ENCODE measurements around the gene CCDC121.

Gene CCDC121, protein sequence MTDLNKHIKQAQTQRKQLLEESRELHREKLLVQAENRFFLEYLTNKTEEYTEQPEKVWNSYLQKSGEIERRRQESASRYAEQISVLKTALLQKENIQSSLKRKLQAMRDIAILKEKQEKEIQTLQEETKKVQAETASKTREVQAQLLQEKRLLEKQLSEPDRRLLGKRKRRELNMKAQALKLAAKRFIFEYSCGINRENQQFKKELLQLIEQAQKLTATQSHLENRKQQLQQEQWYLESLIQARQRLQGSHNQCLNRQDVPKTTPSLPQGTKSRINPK

DNA sequence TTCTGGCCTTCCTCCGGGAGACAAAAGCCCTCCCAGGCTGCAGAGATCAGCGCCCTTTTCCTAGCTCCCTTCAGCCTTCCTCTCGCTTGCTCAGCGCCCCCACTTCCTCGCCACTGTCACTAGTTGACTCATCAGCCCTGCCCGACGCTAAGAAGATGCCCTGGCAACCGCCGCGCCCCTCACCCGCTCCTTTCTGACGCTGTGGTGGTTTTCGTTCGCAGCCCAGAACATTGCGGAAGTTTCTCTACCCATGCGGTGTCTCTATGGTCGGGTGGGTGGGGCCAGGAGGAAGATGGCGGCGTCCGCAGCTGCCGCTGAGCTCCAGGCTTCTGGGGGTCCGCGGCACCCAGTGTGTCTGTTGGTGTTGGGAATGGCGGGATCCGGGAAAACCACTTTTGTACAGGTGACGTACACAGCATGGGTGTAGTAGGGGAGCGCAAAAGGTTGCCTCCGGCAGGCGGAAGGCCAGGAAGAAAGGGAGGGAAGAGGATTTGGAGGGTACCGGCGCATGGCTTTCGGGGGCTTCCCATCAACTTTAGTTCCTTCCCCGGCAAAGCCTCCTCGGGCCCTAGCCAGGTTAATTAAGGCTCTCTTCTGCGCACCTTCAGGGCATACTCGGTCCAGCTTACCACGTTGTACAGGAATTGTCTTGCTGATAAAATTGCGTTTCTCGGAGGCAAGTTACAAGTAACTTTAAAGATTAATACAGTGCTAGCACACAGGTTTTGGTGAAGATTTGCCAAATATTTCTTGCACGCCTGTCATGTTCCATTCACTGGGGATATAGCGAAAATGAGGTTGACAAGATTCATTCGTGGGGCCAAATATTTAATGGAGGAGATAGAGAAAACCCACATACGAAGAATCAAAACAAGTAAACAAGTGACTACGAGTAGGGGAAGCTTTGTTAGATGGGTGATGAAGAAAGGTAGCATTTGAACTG is at the start of gene CCDC121, which contains the start of gene GPN1:
Gene CCDC121, minus strand, starts transcription at position 246 of the 943 bp plus-strand sequence. CDS start 1,213 bp downstream, outside the sequence.
Gene GPN1, plus strand, starts transcription at position 284 of the 943 bp plus-strand sequence. Its CDS starts 9 bp downstream, at position 293.
- DNase-seq (ENCODE audit: low read depth) = peak; percentile 89

- no peak for DNase-seq (ENCODE audit: low read depth)
Measured at GRCh38 chr2:27672723-27673486, 44.1 kb upstream of the CCDC121 start.

DNA sequence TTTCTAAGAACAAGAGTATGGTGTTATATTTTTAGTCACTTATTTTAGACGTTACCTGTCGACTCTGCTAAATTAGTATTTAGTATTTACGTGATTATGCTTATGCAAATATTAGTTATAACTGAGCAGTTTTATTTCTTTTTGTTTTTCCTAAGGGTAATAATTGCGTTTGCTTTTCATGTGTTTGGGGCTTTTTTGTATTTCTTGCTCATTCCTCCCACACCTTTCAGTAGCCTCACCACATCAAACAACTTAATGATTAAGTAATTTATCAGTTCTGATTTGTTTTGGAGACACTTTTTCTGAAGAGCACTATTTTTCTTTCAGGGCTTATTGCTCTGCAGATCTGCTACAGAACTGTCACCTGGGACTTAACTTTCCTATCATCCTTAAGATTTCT is 42.4 kb upstream of the CCDC121 start:
- no peak for DNase-seq (ENCODE audit: low read depth)

- DNase-seq (ENCODE audit: low read depth) = no peak
Measured at GRCh38 chr2:27667446-27667845, 38.6 kb upstream of the CCDC121 start.

GRCh38 chr2:27664622-27665363 is 36.0 kb upstream of the CCDC121 start:
- DNase-seq (ENCODE audit: low read depth) = no peak

GRCh38 chr2:27664154-27664574 is 35.4 kb upstream of the CCDC121 start:
- no peak for DNase-seq (ENCODE audit: low read depth)

DNA sequence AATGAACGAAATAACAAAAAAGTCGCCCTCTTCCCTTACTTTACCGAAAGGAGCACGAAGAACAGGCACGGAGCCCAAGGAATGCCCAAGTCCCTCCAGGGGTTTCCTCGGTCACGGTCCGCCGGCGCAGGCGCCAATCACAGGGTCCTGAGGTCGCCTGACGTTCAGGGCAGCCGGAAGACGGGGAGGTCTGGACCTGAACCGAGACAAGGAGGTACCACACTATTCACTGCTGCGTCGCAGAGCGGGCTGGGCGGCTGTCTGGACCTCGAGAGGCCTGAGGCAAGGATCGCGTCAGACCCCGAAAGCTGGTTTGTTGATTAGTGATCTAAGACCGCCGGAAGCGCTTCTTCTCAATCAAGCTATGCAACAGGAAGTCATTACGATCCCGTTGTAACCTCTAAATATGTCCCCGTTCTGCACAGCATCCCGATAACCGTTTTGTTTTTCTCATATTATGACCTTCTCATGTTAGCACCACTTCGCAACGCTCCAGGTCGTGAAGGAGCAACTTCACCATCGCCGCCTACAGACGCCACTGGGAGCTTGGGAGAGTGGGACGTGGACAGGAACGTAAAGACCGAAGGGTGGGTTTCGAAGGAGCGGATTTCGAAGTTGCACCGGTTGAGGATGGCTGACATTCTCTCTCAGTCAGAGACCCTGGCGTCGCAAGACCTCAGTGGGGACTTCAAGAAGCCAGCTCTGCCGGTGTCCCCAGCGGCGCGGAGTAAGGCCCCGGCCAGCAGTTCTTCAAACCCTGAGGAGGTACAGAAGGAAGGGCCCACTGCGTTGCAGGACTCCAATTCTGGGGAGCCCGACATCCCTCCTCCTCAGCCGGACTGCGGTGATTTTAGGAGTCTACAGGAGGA is 34.7 kb upstream of the CCDC121 start, which contains the start of the genes SLC4A1AP and SUPT7L:
Gene SLC4A1AP, plus strand, starts transcription at position 605 of the 869 bp plus-strand sequence. Its CDS starts 26 bp downstream, at position 631.
Gene SUPT7L, minus strand, starts transcription at position 330 of the 869 bp plus-strand sequence. CDS start 1,422 bp downstream, outside the sequence.
- peak; percentile 52 for DNase-seq (ENCODE audit: low read depth)

DNA sequence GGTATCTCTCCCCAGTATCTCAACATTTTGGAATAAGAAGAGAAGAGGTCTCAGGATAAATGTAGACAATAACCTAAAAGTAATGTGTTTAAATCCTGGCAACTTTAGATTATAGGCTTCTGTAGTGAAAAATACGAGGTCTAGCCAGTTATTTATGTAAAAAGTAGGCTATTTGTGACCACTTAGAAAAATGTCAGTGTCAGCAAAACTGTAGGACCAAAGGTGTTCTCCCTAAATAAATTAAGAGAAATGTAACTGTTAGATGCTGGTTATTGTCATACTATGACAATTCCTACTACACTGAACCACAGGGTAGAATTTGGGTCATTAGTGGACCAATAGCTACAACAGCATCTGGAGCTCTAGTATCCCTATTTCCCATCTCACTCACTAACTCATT is 32.6 kb upstream of the CCDC121 start:
- DNase-seq (ENCODE audit: low read depth) = no peak

DNA sequence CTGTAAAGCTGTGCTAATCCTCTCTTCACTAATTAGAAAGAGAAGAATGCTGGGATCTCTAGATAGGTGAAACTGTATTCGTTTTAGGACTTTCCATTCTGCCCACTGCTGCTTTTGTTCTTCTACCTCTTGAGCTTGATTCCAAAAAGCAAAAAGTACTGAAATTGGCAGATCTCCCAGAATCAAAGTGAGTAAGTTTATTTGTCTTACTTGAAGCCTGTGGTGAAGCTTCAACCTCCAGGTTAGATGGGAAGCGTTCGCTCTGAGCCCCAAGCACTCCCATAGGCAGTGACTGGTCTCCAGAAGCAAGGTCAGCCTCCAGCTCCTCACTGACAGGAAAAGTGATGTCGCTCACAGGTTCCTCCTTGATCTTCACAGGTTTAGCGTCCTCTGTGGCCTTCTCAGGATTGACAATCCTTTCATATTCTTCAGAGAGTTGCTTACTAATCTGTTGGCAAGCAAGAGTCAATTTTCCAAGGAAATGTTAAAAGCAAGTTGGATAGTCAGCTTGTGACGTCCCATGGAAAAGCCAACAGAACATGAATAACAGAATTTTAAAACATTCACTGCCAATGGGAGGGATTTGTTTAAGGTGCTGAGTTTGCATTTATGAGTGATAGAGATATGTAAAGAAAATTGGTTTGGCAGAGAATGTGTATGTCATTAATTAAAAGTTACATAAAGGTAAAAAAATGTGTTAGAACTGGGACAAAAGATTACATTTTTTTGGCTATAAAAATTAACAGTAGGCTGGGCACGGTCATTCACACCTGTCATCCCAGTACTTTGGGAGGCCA is 26.5 kb upstream of the CCDC121 start:
- DNase-seq (ENCODE audit: low read depth) = no peak

- DNase-seq (ENCODE audit: low read depth) = no peak
Measured at GRCh38 chr2:27653397-27653796, 24.6 kb upstream of the CCDC121 start.

- DNase-seq (ENCODE audit: low read depth) = no peak
Measured at GRCh38 chr2:27652790-27653189, 24.0 kb upstream of the CCDC121 start.

DNA sequence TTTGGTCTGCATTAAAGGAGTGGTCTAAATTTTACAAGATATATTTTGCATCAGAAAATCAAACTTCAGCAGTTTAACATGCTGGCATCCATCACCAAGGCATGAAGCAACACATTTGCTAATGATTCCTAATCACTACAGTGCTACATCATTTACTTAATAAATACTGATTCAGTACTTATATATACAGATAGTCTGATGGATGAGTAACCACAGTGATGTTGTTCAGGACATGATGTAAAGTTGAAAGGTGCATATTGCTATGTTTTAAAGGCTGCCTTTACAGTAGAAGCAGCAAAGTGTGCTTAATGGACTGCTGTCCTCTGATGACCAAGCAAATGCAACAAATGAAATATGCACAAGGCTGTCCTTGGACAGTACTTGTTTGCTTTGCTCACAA is 23.5 kb upstream of the CCDC121 start:
- no peak for DNase-seq (ENCODE audit: low read depth)

GRCh38 chr2:27651056-27651455 is 22.2 kb upstream of the CCDC121 start:
- DNase-seq (ENCODE audit: low read depth) = no peak

- no peak for DNase-seq (ENCODE audit: low read depth)
Measured at GRCh38 chr2:27647737-27648136, 18.9 kb upstream of the CCDC121 start.

DNA sequence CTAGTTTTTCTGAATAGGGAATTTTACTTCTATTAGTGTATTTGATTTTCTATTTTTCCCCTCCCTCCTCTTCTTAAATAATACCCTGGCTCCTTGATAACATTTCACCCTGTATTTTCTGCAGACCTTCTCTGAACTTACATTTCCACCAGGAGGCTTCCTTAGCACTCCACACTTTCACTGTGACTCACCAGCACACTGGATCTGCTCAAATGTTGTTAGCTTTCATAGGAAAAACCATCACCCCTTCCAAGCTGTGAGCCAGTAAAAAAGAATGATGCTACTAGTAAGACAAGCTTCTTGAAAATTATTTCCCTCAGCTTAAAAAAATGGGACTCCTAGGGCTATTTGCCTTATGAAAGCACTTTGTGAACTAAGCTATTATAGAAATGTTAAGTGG is 18.5 kb upstream of the CCDC121 start:
- no peak for DNase-seq (ENCODE audit: low read depth)

DNA sequence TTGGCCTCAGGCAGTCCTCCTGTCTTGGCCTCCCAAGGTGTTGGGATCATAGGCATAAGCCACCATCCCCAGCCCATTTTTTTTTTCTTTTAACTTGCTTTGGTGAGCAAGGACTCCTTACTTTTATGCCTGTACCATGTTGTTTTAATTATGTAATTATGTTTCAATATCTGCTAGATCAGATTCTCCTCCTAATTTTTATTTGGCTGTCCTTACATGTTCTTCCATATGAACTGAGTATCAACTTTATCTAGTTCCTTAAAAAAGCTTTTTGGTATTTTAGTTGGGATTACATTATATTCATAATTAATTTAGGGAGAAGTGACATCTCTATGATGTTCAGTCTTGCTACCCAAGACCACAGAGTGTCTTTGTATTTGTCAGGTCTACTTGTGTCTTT is 16.4 kb upstream of the CCDC121 start:
- DNase-seq (ENCODE audit: low read depth) = no peak

DNA sequence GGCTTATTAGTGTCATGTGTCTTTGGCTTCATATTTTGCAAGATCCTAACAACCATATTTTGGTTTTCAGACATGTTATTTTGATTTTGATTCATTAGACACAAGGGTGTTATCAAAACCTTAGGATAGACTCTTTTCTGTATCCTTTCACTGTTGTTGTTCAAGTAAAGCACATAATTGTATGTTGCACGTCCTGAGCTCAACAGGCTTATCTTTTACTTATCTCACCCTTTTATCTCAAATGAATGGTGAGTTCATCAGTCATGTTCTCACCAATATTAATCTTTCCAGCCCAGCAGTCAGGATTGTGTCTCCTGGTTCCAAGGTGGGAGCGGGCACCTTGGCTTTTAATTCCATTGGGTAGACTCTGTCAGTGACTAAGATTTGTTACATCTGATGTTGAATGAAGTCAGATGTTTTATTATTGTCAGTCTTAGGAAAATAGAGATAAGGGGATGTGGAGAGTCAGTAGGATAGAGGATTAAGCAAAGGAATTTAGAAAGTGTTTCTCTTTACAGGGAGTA is 12.0 kb upstream of the CCDC121 start:
- DNase-seq (ENCODE audit: low read depth) = no peak

- DNase-seq (ENCODE audit: low read depth) = no peak
Measured at GRCh38 chr2:27638709-27639108, 9.9 kb upstream of the CCDC121 start.

GRCh38 chr2:27638037-27638637 is 9.3 kb upstream of the CCDC121 start:
- no peak for DNase-seq (ENCODE audit: low read depth)

Measured in stimulated activated CD8-positive, alpha-beta memory T cell treated with anti-CD3 and anti-CD28 coated beads, Interleukin-7, amount 100 ng/mL, for 24 hours (primary cell).